ENCODE measurements around the gene NT5DC2. TPM values are rescaled to one million over a fixed set of nuclear protein-coding genes. Genes with fewer than 3 reads are reported as not detected.

The NT5DC2 gene
- polyA plus RNA-seq, 3 donors, result 0.66 to 28.4 (median 0.67) TPM

GRCh38 chr3:52477796-52478095 lies 55.9 kb downstream of the NT5DC2 start:
- Histone ChIP-seq H3K9ac (ENCODE audit: insufficient read depth, low read length, poor library complexity, severe bottlenecking) (no peak overlapping the region), H3K9me3 (replicated peaks in 1 of 2; ENCODE audit: control insufficient read depth in 1 of 2, insufficient read depth in 1 of 2, low read length in 2 of 2) (no peaks in the 10 kb centered on the region), H3K79me2 (ENCODE audit: insufficient read depth, low read length) (peaks cover 12% of the 10 kb centered on the region), H2AFZ (ENCODE audit: insufficient read depth, low read depth, low read length, poor library complexity, severe bottlenecking) (no peak overlapping the region), H3K4me1 (ENCODE audit: control insufficient read depth in 1 of 2, insufficient read depth in 2 of 2, low read length in 2 of 2) (peaks cover 71% of the 10 kb centered on the region in 2 donors), H3K27ac (ENCODE audit: low read depth in 1 of 2, low read length in 2 of 2) (peak overlapping the region in 1 of 2 donors; percentile 81), H3K27me3 (ENCODE audit: control insufficient read depth in 2 of 2, insufficient read depth in 2 of 2, low read length in 2 of 2) (no peaks in the 10 kb centered on the region), H4K20me1 (ENCODE audit: insufficient read depth, low read length) (no peaks in the 10 kb centered on the region), H3K4me3 (replicated peaks in 1 of 3; ENCODE audit: low read depth in 2 of 3, low read length in 3 of 3) (no peak overlapping the region), H3K4me2 (replicated peaks; ENCODE audit: extremely low read depth, low read length, poor library complexity, severe bottlenecking) (no peak overlapping the region), H3K36me3 (replicated peaks in 1 of 2; ENCODE audit: control insufficient read depth in 1 of 2, insufficient read depth in 2 of 2, low read length in 2 of 2) (peaks cover 61 to 80% of the 10 kb centered on the region in 2 donors)
- 70% methylated on average over 5 of the region's 6 CpGs for WGBS (ENCODE audit: insufficient coverage)
- peaks cover 67% of the 10 kb centered on the region for H3K4me1 Mint-ChIP-seq
- peak overlapping the region in 1 of 2 donors; percentile 55 for H3K4me3 Mint-ChIP-seq
- intact Hi-C loops (cut with micrococcal nuclease), result no loop called here
- TF ChIP-seq, protein P1, sequence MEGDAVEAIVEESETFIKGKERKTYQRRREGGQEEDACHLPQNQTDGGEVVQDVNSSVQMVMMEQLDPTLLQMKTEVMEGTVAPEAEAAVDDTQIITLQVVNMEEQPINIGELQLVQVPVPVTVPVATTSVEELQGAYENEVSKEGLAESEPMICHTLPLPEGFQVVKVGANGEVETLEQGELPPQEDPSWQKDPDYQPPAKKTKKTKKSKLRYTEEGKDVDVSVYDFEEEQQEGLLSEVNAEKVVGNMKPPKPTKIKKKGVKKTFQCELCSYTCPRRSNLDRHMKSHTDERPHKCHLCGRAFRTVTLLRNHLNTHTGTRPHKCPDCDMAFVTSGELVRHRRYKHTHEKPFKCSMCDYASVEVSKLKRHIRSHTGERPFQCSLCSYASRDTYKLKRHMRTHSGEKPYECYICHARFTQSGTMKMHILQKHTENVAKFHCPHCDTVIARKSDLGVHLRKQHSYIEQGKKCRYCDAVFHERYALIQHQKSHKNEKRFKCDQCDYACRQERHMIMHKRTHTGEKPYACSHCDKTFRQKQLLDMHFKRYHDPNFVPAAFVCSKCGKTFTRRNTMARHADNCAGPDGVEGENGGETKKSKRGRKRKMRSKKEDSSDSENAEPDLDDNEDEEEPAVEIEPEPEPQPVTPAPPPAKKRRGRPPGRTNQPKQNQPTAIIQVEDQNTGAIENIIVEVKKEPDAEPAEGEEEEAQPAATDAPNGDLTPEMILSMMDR (IDR thresholded peaks at IDR 0.05), result no peak
- H3K27ac Mint-ChIP-seq, result peak overlapping the region in 3 of 7 donors; percentile 38 to 85 (median 48)
- H3K9me3 Mint-ChIP-seq, result no peaks in the 10 kb centered on the region
- peaks cover 65 to 83% of the 10 kb centered on the region in 2 donors for H3K36me3 Mint-ChIP-seq
- peaks cover 0 to 3% (median 0%) of the 10 kb centered on the region in 3 donors for H3K27me3 Mint-ChIP-seq (ENCODE audit: low read depth in 3 of 3)
- no peak for DNase-seq

DNA sequence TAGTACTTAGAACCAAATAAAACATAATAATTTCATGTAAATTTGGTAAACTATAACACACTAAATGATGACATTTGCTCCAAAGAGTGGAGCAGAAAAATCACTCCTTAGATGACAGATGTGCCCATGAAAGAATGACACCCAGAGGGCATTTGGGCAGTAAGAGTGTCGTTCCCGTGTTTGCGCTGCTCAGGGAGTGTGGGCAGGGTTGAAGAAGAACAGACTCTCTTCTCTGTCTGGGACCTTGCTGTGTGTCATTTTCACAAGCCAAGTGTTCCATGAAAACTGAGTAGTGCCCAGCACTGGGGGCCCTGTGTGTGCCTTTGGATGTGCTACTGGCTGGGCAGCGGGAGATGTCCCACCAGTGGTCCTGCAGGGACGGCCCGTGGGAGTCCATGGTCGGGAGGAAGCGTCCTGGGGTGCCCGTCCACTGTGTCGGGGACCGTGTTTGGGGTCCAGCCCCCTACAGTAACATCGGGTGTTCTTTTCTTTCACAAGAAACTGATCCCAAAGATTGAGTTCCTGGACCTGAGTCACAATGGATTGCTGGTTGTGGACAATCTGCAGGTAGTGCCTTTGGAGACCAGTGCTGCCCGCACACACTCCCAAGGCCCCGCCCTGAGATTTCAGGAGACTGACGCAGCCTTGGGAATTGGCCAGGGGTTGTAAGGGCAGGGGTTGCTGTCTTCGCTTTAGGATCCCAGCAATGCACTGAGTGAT lies 56.4 kb downstream of the NT5DC2 start:
- H3K4me3 ChIP-seq (replicated peaks in 1 of 3; ENCODE audit: low read depth in 2 of 3, low read length in 3 of 3), result no peak overlapping the region
- H3K27me3 ChIP-seq (ENCODE audit: control insufficient read depth in 2 of 2, insufficient read depth in 2 of 2, low read length in 2 of 2), result no peaks in the 10 kb centered on the region
- H3K27ac Mint-ChIP-seq, result peak overlapping the region in 3 of 7 donors; percentile 24 to 75 (median 48)
- no peak overlapping the region for H3K9ac ChIP-seq (ENCODE audit: insufficient read depth, low read length, poor library complexity, severe bottlenecking)
- no peak overlapping the region for H3K4me2 ChIP-seq (replicated peaks; ENCODE audit: extremely low read depth, low read length, poor library complexity, severe bottlenecking)
- H4K20me1 ChIP-seq (ENCODE audit: insufficient read depth, low read length), result no peaks in the 10 kb centered on the region
- DNase-seq, result no peak
- H2AFZ ChIP-seq (ENCODE audit: insufficient read depth, low read depth, low read length, poor library complexity, severe bottlenecking), result no peak overlapping the region
- WGBS (ENCODE audit: insufficient coverage), result 97% methylated on average over 9 of the region's 16 CpGs
- peaks cover 76% of the 10 kb centered on the region in 2 donors for H3K4me1 ChIP-seq (ENCODE audit: control insufficient read depth in 1 of 2, insufficient read depth in 2 of 2, low read length in 2 of 2)
- intact Hi-C loops (cut with micrococcal nuclease), result no loop called here
- no peaks in the 10 kb centered on the region for H3K9me3 Mint-ChIP-seq
- H3K4me3 Mint-ChIP-seq, result peak overlapping the region in 1 of 2 donors; percentile 55
- peaks cover 72% of the 10 kb centered on the region for H3K4me1 Mint-ChIP-seq
- TF ChIP-seq, protein P1 (IDR thresholded peaks at IDR 0.05), result no peak
- H3K79me2 ChIP-seq (ENCODE audit: insufficient read depth, low read length), result peaks cover 14% of the 10 kb centered on the region
- peaks cover 61 to 83% of the 10 kb centered on the region in 2 donors for H3K36me3 Mint-ChIP-seq
- no peaks in the 10 kb centered on the region for H3K9me3 ChIP-seq (replicated peaks in 1 of 2; ENCODE audit: control insufficient read depth in 1 of 2, insufficient read depth in 1 of 2, low read length in 2 of 2)
- H3K36me3 ChIP-seq (replicated peaks in 1 of 2; ENCODE audit: control insufficient read depth in 1 of 2, insufficient read depth in 2 of 2, low read length in 2 of 2), result peaks cover 57 to 80% of the 10 kb centered on the region in 2 donors
- peak overlapping the region; percentile 7 to 81 for H3K27ac ChIP-seq (ENCODE audit: low read depth in 1 of 2, low read length in 2 of 2)
- peaks cover 0 to 3% (median 0%) of the 10 kb centered on the region in 3 donors for H3K27me3 Mint-ChIP-seq (ENCODE audit: low read depth in 3 of 3)

Small RNA genes within 50 kb of the gene (small RNA-seq; reads per million reads assigned to genes)
- gene RNU6-856P (ENCODE audit: insufficient read length, low read depth) (not detected), gene RNU6ATAC16P (ENCODE audit: insufficient read length, low read depth) (not detected)

Other genes starting within 250 kb of the NT5DC2 start
- 10 to 100 TPM in 1 of 3 donors, 1 to 10 TPM in 2; 8.3 to 37.5 (median 8.4) TPM for gene GLYCTK, start 246.0 kb downstream of the NT5DC2 start, polyA plus RNA-seq
- 10 to 100 TPM in 1 of 3 donors, under 1 TPM in 2; 0.15 to 47.0 (median 0.25) TPM for gene DNAH1, start 217.5 kb downstream of the NT5DC2 start, polyA plus RNA-seq
- gene BAP1, start 123.8 kb downstream of the NT5DC2 start, polyA plus RNA-seq, result 10 to 100 TPM; 11.2 to 73.9 (median 12.9) TPM
- gene PHF7, start 123.2 kb downstream of the NT5DC2 start, polyA plus RNA-seq, result 10 to 100 TPM in 1 of 3 donors, 1 to 10 TPM in 2; 3.3 to 11.4 (median 6.2) TPM
- gene SEMA3G, start 88.8 kb downstream of the NT5DC2 start, polyA plus RNA-seq, result under 1 TPM in 1 of 3 donors, not detected in 2; 0.03 TPM
- gene TNNC1, start 79.8 kb downstream of the NT5DC2 start, polyA plus RNA-seq, result not detected
- gene NISCH, start 78.3 kb downstream of the NT5DC2 start, polyA plus RNA-seq, result 100 to 1,000 TPM in 1 of 3 donors, 10 to 100 TPM in 1, 1 to 10 TPM in 1; 9.7 to 106 (median 13.1) TPM
- gene STAB1, start 38.5 kb downstream of the NT5DC2 start, polyA plus RNA-seq, result 100 to 1,000 TPM in 1 of 3 donors, 10 to 100 TPM in 1, 1 to 10 TPM in 1; 3.8 to 535 (median 15.8) TPM
- gene UQCC5, start 2.7 kb upstream of the NT5DC2 start, polyA plus RNA-seq, result 10 to 100 TPM in 2 of 3 donors, 1 to 10 TPM in 1; 1.4 to 52.1 (median 43.3) TPM
- 10 to 100 TPM; 26.1 to 72.9 (median 38.0) TPM for gene PBRM1, start 152.1 kb upstream of the NT5DC2 start, polyA plus RNA-seq
- 10 to 100 TPM; 13.4 to 18.7 (median 16.7) TPM for gene GNL3, start 152.2 kb upstream of the NT5DC2 start, polyA plus RNA-seq
- 10 to 100 TPM; 27.3 to 34.8 (median 34.8) TPM for gene GLT8D1, start 171.9 kb upstream of the NT5DC2 start, polyA plus RNA-seq
- 100 to 1,000 TPM in 2 of 3 donors, 10 to 100 TPM in 1; 99.0 to 242 (median 228) TPM for gene SPCS1, start 172.2 kb upstream of the NT5DC2 start, polyA plus RNA-seq
- gene NEK4, start 237.1 kb upstream of the NT5DC2 start, polyA plus RNA-seq, result 10 to 100 TPM; 13.7 to 17.5 (median 17.4) TPM
- 1 to 10 TPM in 2 of 3 donors, under 1 TPM in 1; 0.75 to 4.4 (median 1.3) TPM for gene ITIH1, start 243.7 kb upstream of the NT5DC2 start, polyA plus RNA-seq